Lower leg skin (tissue), 4 donors: Measurements from ENCODE around the gene UBE2J2. TPM values are rescaled to one million over a fixed set of nuclear protein-coding genes. Genes with fewer than 3 reads are reported as not detected.
A peak's percentile ranks its signal among the peaks of the same experiment; 100 is the strongest.

Experiments
- DNase-seq, 2 donors: peaks; one replicate each; pipeline ENCODE4 v3.0.0-alpha.2; 2019; ENCODE audit warnings: low spot score in 2 of 2
- H3K4me3 ChIP-seq: fragments of 200-600 bp; sonication (generic); 2 replicates; pipeline ENCODE4 v1.5.1; 2017; ENCODE audit warnings: mild to moderate bottlenecking, low read depth; ENCODE audit not compliant: poor library complexity, severe bottlenecking
- POLR2A ChIP-seq, 2 donors: fragments of 450-650 bp; IDR thresholded peaks; one replicate each; pipeline ENCODE4 v1.6.1; 2016 to 2017; ENCODE audit warnings: antibody characterized with exemption in 2 of 2, mild to moderate bottlenecking in 1 of 2, moderate library complexity in 1 of 2
- WGBS, 2 donors: methylation state at CpG; one replicate each; pipeline ENCODE4 v1.1.5; 2018; 5-methylcytosine and 5-hydroxymethylcytosine counted together
- intact Hi-C: fragments of 100-400 bp; cut with DNase I; formaldehyde crosslinking; loops from one replicate; pipeline ENCODE4 v1.15.0; 2023; ENCODE audit warnings: low total_unique reads
- total RNA-seq, 4 donors: library from RNA; depleted of rRNA; stranded (reverse); fragments of >200 nt; gene quantifications; one replicate each; pipeline ENCODE4 v1.1.0, GENCODE V29; 2016
- TF ChIP-seq, protein P1 (sequence below), 3 donors: fragments of 450-650 bp; IDR thresholded peaks; one replicate each; pipeline ENCODE4 v1.5.1; 2016; ENCODE audit warnings: antibody characterized with exemption in 3 of 3, mild to moderate bottlenecking in 3 of 3, moderate library complexity in 2 of 3

The UBE2J2 gene
- total RNA-seq, 4 donors from 2014 or later, result 49.0 to 72.8 (median 54.0) TPM

DNA sequence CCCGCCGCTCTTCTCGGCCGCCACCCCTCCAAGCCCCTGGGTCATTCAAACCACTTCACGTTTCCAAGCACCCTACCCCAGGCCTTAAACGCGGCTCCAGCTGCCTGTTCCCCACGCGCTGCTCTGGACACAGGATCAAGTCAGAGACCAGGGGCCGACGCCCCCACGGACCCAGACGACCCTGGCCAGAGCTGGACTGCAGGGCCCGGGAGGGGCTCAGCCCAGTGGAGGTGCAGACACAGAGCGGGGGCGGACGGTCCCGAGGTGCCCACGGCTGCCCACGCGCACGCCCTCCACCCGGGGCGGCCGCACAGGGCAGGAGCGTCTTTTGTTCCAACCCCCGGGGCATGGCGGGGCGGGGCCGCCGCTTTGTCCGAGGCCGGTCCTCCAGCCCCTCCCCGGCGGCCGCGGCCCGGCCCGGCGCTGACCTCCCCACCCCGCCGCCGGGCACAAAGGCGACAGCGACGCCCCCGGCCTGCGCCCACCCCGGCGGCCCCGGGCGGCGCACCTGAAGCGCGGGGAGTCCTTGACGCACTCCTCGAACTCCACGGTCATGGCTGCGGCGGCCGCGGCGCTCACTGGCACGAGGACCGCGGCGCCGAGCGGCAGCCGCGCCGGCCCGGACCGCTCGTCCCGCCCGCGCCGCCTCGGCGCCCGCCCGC is 33.7 kb upstream of the UBE2J2 start:
- intact Hi-C loops, result no loop called here
- H3K4me3 ChIP-seq, result peak overlapping the region; percentile 45
- WGBS, 2 donors, result 0 to 1% methylated on average over 14 to 25 of the region's 83 CpGs
- DNase-seq, result no peak
- no peak for TF ChIP-seq POLR2A (IDR thresholded peaks at IDR 0.05)
- TF ChIP-seq, protein P1, sequence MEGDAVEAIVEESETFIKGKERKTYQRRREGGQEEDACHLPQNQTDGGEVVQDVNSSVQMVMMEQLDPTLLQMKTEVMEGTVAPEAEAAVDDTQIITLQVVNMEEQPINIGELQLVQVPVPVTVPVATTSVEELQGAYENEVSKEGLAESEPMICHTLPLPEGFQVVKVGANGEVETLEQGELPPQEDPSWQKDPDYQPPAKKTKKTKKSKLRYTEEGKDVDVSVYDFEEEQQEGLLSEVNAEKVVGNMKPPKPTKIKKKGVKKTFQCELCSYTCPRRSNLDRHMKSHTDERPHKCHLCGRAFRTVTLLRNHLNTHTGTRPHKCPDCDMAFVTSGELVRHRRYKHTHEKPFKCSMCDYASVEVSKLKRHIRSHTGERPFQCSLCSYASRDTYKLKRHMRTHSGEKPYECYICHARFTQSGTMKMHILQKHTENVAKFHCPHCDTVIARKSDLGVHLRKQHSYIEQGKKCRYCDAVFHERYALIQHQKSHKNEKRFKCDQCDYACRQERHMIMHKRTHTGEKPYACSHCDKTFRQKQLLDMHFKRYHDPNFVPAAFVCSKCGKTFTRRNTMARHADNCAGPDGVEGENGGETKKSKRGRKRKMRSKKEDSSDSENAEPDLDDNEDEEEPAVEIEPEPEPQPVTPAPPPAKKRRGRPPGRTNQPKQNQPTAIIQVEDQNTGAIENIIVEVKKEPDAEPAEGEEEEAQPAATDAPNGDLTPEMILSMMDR (IDR thresholded peaks at IDR 0.05), result no peak

DNA sequence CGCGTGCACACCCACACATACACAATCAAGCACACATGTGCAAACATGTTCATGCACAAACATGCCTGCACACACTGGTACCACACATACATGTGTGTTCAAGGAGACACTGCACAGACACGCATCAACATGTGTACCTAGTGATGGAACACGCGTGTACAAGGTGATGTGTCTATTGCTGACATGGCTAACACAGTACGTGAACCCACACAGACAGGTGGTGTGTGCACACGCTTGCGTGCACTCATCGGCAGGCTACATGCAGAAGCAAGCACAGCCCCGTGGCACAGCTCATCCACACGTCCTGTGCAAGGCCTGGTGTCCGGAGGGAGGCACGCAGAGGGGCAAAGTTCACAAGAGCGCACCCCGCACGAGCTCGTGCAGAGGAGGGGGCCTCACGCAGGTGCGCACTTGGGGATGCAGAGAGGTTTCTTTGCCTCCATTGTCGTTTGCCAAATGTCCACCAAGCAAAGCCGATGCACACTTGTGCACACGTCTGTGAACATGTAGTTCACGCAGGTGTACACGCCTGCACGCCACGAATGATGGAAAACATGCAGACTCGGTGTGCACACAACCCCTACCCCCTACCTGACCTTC is 33.1 kb upstream of the UBE2J2 start:
- TF ChIP-seq, protein P1 (IDR thresholded peaks at IDR 0.05), result no peak
- no peak for TF ChIP-seq POLR2A (IDR thresholded peaks at IDR 0.05)
- WGBS, 2 donors, result 14 to 33% methylated on average over 19 to 26 of the region's 27 CpGs
- DNase-seq, result no peak
- intact Hi-C loops, result no loop called here
- peak overlapping the region; percentile 45 for H3K4me3 ChIP-seq

DNA sequence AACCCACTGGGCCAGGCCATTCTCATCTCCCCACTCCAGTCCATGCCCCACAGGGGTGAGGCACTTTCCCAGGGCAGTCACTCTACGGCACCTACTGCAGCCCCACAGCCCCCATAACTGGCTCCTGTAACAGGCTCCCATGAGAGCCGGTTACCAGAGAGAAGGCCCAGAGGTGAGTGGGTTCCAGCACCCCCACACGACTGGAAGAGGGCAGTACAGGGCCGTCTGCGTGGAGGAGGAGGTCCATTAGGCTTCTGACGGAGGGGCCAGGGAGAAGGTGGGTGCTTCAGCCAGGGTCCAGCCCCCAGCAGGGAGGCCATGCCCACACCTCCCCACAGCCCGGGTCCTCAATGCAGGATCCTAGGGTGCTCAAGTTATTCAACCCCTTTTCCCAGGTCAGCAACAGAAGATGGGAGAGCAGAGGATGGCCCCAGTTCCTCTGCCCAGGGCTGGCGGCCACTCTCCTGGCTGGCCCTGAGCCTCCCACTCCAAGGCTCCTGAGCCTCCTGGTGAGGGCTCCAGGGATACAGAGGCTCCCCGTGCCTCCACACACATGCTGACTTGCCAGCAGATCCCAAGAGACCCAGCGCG is 32.5 kb upstream of the UBE2J2 start:
- DNase-seq, result no peak
- intact Hi-C loops, result no loop called here
- TF ChIP-seq, protein P1 (IDR thresholded peaks at IDR 0.05), result no peak
- no peak for TF ChIP-seq POLR2A (IDR thresholded peaks at IDR 0.05)
- 11 to 18% methylated on average over 9 to 10 of the region's 11 CpGs for WGBS, 2 donors
- H3K4me3 ChIP-seq, result no peak overlapping the region

DNA sequence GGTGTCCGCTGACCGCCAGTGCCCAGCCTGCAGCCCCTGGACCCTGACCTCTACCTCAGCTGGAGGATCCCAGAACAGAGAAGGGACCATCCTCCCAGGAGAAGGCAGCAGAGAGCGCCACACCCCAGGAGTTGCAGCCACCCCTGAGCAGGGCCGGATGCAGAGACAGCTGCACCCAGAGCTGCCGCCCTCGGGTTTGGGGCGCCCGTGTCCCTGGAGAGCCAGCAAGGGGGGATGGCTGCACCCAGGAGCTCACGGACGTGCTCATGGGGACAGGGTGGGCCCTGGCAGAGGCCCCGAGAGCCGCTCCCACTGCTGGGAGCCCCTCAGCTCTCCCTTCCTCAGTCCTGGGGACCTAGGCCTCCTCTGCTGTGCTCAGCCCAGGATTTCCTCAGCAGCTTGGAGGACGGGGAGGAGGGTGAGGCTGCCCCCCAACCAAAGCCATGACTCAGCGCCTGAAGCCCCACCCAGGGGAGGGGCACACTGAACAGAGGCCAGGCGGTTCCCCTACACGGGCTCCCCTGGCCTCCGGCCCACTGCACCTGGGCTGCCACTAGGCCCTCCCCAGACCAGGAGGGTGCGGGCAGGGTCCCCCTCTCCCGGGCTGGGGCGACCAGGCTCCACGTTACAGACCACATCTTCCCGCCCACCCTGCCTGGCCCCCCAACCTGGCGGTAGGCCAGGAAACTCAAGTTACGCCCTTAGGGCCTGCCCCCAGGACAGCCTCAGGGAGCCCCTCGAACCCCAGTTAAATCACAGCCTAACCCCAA is 31.8 kb upstream of the UBE2J2 start:
- WGBS, 2 donors, result 3 to 5% methylated on average over 9 of the region's 25 CpGs
- H3K4me3 ChIP-seq, result no peak overlapping the region
- TF ChIP-seq POLR2A (IDR thresholded peaks at IDR 0.05), result no peak
- TF ChIP-seq, protein P1 (IDR thresholded peaks at IDR 0.05), result no peak
- intact Hi-C loops, result no loop called here
- peak; percentile 81 to 97 for DNase-seq

DNA sequence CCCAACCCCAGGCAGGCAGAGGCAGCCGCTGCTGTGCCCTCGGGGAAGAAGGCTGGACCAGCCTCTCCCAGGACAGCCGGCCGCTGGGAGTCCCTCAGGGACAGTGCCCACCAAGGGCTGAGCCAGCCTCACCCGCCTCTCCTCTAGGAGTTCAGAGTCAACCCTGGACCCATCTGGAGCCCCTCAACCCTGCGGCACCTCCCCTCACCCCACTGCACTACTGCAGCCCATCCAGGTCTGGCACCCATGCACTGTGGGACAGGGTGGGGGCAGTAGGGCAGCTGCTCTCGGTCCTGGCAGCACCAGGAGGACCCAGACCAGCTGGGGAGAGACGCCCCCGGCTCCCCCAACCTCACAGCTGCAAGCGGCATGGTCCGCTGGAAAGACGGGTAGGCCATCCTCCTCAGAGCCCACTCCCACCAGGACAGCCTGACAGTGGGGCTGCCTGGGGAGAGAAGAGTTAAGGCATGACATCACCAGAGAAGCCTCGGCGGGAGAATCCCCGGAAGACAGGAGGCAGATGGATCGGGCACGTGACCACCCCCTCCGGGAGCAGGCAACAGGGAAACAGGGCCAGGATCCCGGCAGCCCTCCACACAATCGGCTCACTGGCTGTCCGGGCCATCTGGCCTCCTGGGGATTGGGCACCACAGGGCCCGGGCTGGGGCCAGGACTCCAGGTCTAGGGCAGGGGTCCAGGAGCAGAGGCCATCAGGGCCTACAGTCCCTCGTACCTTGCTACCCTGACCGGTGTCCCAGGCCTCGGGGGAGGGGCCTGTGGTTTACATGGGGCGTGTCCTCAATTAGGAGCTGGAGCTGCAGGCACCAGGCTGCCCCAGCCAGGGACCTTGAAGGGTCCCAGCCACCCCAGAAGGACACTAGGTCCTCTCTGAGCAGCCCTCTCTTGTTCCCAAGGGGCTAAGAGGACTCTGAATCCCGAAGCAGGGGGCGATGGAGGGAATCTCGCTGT is 31.0 kb upstream of the UBE2J2 start:
- 16 to 17% methylated on average over 20 to 23 of the region's 29 CpGs for WGBS, 2 donors
- TF ChIP-seq, protein P1 (IDR thresholded peaks at IDR 0.05), result no peak
- TF ChIP-seq POLR2A (IDR thresholded peaks at IDR 0.05), result no peak
- DNase-seq, result peak; percentile 81 to 96
- intact Hi-C loops, result no loop called here
- no peak overlapping the region for H3K4me3 ChIP-seq
